Measurements from ENCODE around the gene TLE2.
"Not testable (repeated sequence)": the region's sequence is repeated elsewhere in the genome, so short reads cannot be mapped to it uniquely, and the experiment has no call there.

Gene TLE2

GRCh38 chr19:3038214-3038613 is 9.1 kb upstream of the TLE2 start:
- no peak overlapping the region for H3K4me3 ChIP-seq (ENCODE audit: insufficient read depth, low read length, poor library complexity, severe bottlenecking)
- no peaks in the 10 kb centered on the region for H3F3A ChIP-seq (ENCODE audit: insufficient read depth)
- H3K9me2 ChIP-seq (replicated peaks; ENCODE audit: insufficient read depth, low read length): no peaks in the 10 kb centered on the region
- H3K9me3 ChIP-seq (ENCODE audit: insufficient read depth, low read length): no peaks in the 10 kb centered on the region
- no peaks in the 10 kb centered on the region for H3K36me3 ChIP-seq (ENCODE audit: low read length)
- H3K27me3 ChIP-seq (ENCODE audit: low read length): no peaks in the 10 kb centered on the region
- H3K27ac ChIP-seq (ENCODE audit: low read depth, low read length): no peak overlapping the region
- TF ChIP-seq EZH2phosphoT487 (conservative IDR thresholded peaks at IDR 0.05; ENCODE audit: low read length): no peak
- TF ChIP-seq CTCF (IDR thresholded peaks at IDR 0.05; ENCODE audit: insufficient read depth, low read length, poor library complexity, severe bottlenecking): no peak
- no peaks in the 10 kb centered on the region for H3K79me2 ChIP-seq (ENCODE audit: insufficient read depth, low read length)
- H2AFZ ChIP-seq (ENCODE audit: low read depth, low read length, severe bottlenecking): no peak overlapping the region
- H3K4me2 ChIP-seq (ENCODE audit: low read depth, low read length, poor library complexity, severe bottlenecking): no peak overlapping the region
- no peaks in the 10 kb centered on the region for H4K20me1 ChIP-seq (ENCODE audit: low read depth, low read length)
- H3K9ac ChIP-seq (ENCODE audit: low read length): no peak overlapping the region

GRCh38 chr19:3036977-3037544 is 8.0 kb upstream of the TLE2 start:
- H3K27me3 ChIP-seq (ENCODE audit: low read length); H3K36me3 ChIP-seq (ENCODE audit: low read length); H3F3A ChIP-seq (ENCODE audit: insufficient read depth); H4K20me1 ChIP-seq (ENCODE audit: low read depth, low read length); H3K9me3 ChIP-seq (ENCODE audit: insufficient read depth, low read length); H3K9ac ChIP-seq (ENCODE audit: low read length); H3K4me3 ChIP-seq (ENCODE audit: insufficient read depth, low read length, poor library complexity, severe bottlenecking); H3K9me2 ChIP-seq (replicated peaks; ENCODE audit: insufficient read depth, low read length); H3K27ac ChIP-seq (ENCODE audit: low read depth, low read length); H2AFZ ChIP-seq (ENCODE audit: low read depth, low read length, severe bottlenecking); H3K79me2 ChIP-seq (ENCODE audit: insufficient read depth, low read length): not testable (repeated sequence)
- peak overlapping the region; percentile 74 for H3K4me2 ChIP-seq (ENCODE audit: low read depth, low read length, poor library complexity, severe bottlenecking)

GRCh38 chr19:3036119-3036976 is 7.3 kb upstream of the TLE2 start:
- Histone ChIP-seq H4K20me1 (ENCODE audit: low read depth, low read length) (no peaks in the 10 kb centered on the region), H3K9me3 (ENCODE audit: insufficient read depth, low read length) (no peaks in the 10 kb centered on the region), H3K4me3 (ENCODE audit: insufficient read depth, low read length, poor library complexity, severe bottlenecking) (peak overlapping the region; percentile 74), H3K4me2 (ENCODE audit: low read depth, low read length, poor library complexity, severe bottlenecking) (peak overlapping the region; percentile 74), H3K27me3 (ENCODE audit: low read length) (no peaks in the 10 kb centered on the region), H3K9ac (ENCODE audit: low read length) (peak overlapping the region; percentile 73), H3F3A (ENCODE audit: insufficient read depth) (no peaks in the 10 kb centered on the region), H3K36me3 (ENCODE audit: low read length) (no peaks in the 10 kb centered on the region), H2AFZ (ENCODE audit: low read depth, low read length, severe bottlenecking) (peak overlapping the region; percentile 86), H3K9me2 (replicated peaks; ENCODE audit: insufficient read depth, low read length) (no peaks in the 10 kb centered on the region), H3K27ac (ENCODE audit: low read depth, low read length) (peak overlapping the region; percentile 59), H3K79me2 (ENCODE audit: insufficient read depth, low read length) (no peaks in the 10 kb centered on the region)
- TF ChIP-seq CTCF (IDR thresholded peaks at IDR 0.05; ENCODE audit: insufficient read depth, low read length, poor library complexity, severe bottlenecking) (no peak), EZH2phosphoT487 (conservative IDR thresholded peaks at IDR 0.05; ENCODE audit: low read length) (no peak)

GRCh38 chr19:3035542-3036118 is 6.5 kb upstream of the TLE2 start:
- Histone ChIP-seq H3K9me3 (ENCODE audit: insufficient read depth, low read length) (no peaks in the 10 kb centered on the region), H3K27ac (ENCODE audit: low read depth, low read length) (peak overlapping the region; percentile 59), H3F3A (ENCODE audit: insufficient read depth) (no peaks in the 10 kb centered on the region), H3K9me2 (replicated peaks; ENCODE audit: insufficient read depth, low read length) (no peaks in the 10 kb centered on the region), H3K4me2 (ENCODE audit: low read depth, low read length, poor library complexity, severe bottlenecking) (peak overlapping the region; percentile 74), H2AFZ (ENCODE audit: low read depth, low read length, severe bottlenecking) (peak overlapping the region; percentile 86), H3K4me3 (ENCODE audit: insufficient read depth, low read length, poor library complexity, severe bottlenecking) (peak overlapping the region; percentile 74), H3K9ac (ENCODE audit: low read length) (peak overlapping the region; percentile 73), H4K20me1 (ENCODE audit: low read depth, low read length) (no peaks in the 10 kb centered on the region), H3K27me3 (ENCODE audit: low read length) (no peaks in the 10 kb centered on the region), H3K79me2 (ENCODE audit: insufficient read depth, low read length) (no peaks in the 10 kb centered on the region), H3K36me3 (ENCODE audit: low read length) (no peaks in the 10 kb centered on the region)
- TF ChIP-seq EZH2phosphoT487 (conservative IDR thresholded peaks at IDR 0.05; ENCODE audit: low read length) (no peak), CTCF (IDR thresholded peaks at IDR 0.05; ENCODE audit: insufficient read depth, low read length, poor library complexity, severe bottlenecking) (no peak)

All from SU-DHL-6 (cell line).